SK-N-MC (cell line): ENCODE data around the gene USP10.

Experiments used
- EZH2 ChIP-seq: fragments of 200-600 bp; sonication (generic); IDR thresholded peaks from one replicate; pipeline ENCODE4 v1.6.1; 2017; ENCODE audit warnings: antibody characterized with exemption
- POLR2AphosphoS5 ChIP-seq: IDR thresholded peaks from 2 replicates; pipeline ENCODE4 v1.6.1; 2012; ENCODE audit warnings: mild to moderate bottlenecking, low read depth, low read length, borderline replicate concordance

- no peak for TF ChIP-seq EZH2
- TF ChIP-seq POLR2AphosphoS5, result no peak
Measured at GRCh38 chr16:84780063-84780462, 80.3 kb downstream of the USP10 start.
